HFF-Myc (cell line): Measurements from ENCODE around the gene WRAP73.

Experiments used
- DNase-seq: peaks from one replicate; pipeline ENCODE4 v3.0.0-alpha.2; 2011; ENCODE audit warnings: low read depth; ENCODE audit errors: extremely low read depth
- H3K4me3 ChIP-seq: replicated peaks from 2 replicates; pipeline ENCODE4 v1.5.1; 2011; ENCODE audit warnings: low read depth, mild to moderate bottlenecking, control low read depth, low read length
- CTCF ChIP-seq: IDR thresholded peaks from 2 replicates; pipeline ENCODE4 v1.5.1; 2012; ENCODE audit warnings: mild to moderate bottlenecking, low read depth, low read length, control low read depth; ENCODE audit errors: missing control alignments

Gene WRAP73

GRCh38 chr1:3606779-3607702 lies 42.9 kb downstream of the WRAP73 start:
- no peak for DNase-seq
- H3K4me3 ChIP-seq = no peak overlapping the region
- TF ChIP-seq CTCF = no peak

GRCh38 chr1:3604997-3605823 lies 44.7 kb downstream of the WRAP73 start:
- no peak for TF ChIP-seq CTCF
- DNase-seq = no peak
- no peak overlapping the region for H3K4me3 ChIP-seq

GRCh38 chr1:3604468-3604974 lies 45.4 kb downstream of the WRAP73 start:
- TF ChIP-seq CTCF = no peak
- H3K4me3 ChIP-seq = no peak overlapping the region
- DNase-seq = no peak

GRCh38 chr1:3603571-3604467 lies 46.1 kb downstream of the WRAP73 start:
- H3K4me3 ChIP-seq = no peak overlapping the region
- no peak for DNase-seq
- TF ChIP-seq CTCF = no peak

GRCh38 chr1:3603156-3603555 lies 46.7 kb downstream of the WRAP73 start:
- no peak for TF ChIP-seq CTCF
- no peak for DNase-seq

GRCh38 chr1:3602375-3602774 lies 47.5 kb downstream of the WRAP73 start:
- H3K4me3 ChIP-seq = no peak overlapping the region
- no peak for DNase-seq
- TF ChIP-seq CTCF = no peak

More at GRCh38 chr1:3603156-3603555, 46.7 kb downstream of the WRAP73 start:
- no peak overlapping the region for H3K4me3 ChIP-seq
